Measurements from ENCODE around the gene PAM.

Gene PAM

GRCh38 chr5:102781786-102782185, 26.7 kb downstream of the PAM start:
- DNase-seq (ENCODE audit: low spot score) = no peak

GRCh38 chr5:102782217-102782872, 27.2 kb downstream of the PAM start:
- no peak for DNase-seq (ENCODE audit: low spot score)

- DNase-seq (ENCODE audit: low spot score) = no peak
These were observed 32.0 kb downstream of the PAM start for GRCh38 chr5:102787134-102787533.

DNA sequence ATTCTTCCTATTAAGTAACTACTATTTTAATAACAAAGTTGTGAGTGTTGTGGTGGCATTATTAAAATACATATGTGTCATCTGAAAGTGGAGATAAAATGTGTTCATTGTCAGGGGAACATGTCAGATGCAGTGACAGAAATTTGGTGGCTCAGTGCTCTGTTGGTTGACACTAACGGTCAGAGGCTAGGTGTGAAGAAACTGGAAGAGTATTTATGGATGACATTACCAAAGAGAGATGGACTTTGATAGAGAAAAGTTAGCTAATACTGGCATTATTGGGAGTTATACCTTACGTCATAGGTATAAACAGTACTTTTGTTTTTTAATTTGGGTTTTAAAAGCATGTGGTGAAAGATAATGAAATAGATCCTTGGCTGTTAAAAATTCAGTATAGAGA, 33.7 kb downstream of the PAM start:
- no peak for DNase-seq (ENCODE audit: low spot score)

GRCh38 chr5:102789469-102789868, 34.4 kb downstream of the PAM start:
- DNase-seq (ENCODE audit: low spot score) = no peak

DNA sequence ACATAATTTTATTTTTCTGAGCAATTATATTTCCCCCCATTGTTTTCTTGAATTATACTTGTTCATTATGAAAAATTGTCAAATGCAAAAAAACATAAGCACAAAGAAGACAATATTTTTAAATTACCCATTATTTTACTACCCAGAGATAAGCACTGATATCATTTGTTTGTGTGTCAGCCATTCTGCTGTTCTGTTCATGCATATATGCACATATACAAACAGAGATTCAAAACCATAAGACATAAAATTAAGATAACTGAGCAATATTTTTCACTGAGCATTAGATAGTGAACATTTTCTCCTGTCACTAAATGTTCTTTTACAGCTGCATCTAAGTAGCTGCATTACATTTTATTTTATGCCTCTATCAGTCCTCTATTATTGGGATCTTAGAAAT, 35.6 kb downstream of the PAM start:
- no peak for DNase-seq (ENCODE audit: low spot score)

GRCh38 chr5:102792705-102793104, 37.6 kb downstream of the PAM start:
- no peak for DNase-seq (ENCODE audit: low spot score)

DNA sequence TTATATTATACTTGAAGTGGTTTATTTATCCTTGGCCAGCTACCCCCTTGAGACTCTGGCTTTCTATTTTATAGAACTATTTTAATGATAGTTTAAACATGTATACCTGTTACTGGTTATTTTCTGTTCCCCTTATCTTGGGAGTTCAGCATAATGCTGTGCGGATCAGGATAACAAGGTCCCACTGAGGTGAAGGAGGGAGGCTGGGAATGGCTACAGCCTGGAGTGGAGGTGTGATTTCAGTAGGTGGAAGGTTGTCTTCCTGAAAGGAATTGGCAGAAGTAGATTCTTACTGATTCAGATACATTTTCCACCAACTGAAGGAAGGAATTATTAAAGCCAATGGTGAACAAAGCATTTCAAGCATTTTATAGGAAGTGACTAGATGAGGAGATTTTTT, 38.9 kb downstream of the PAM start:
- no peak for DNase-seq (ENCODE audit: low spot score)

DNA sequence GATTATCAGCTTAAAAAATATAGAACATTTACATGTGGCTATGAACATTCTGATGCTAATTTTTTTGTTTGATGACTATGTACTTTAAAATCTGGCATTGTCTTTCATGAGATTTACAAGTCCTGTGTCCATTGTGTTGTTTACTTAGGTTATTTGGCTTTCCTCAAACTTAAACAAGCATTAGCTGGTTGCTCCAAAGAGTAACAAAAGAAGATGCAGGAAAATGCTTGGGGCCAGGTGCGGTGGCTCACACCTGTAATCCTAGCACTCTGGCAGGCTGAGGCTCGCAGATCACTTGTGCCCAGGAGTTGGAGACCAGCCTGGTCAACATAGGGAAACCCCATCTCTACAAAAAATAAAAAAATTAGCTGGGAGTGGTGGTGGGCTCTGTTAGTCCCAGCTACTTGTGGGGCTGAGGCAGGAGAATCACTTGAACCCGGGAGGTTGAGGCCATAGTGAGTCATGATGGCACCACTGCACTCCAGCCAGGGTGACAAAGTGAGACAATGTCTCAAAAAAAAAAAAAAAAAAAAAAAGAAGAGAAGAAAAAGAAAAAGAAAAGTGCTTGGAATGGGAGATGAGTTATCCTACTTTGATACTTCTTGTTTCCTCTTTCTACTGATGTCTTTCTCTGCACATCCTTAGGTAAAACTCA, 39.7 kb downstream of the PAM start:
- no peak for DNase-seq (ENCODE audit: low spot score)

DNA sequence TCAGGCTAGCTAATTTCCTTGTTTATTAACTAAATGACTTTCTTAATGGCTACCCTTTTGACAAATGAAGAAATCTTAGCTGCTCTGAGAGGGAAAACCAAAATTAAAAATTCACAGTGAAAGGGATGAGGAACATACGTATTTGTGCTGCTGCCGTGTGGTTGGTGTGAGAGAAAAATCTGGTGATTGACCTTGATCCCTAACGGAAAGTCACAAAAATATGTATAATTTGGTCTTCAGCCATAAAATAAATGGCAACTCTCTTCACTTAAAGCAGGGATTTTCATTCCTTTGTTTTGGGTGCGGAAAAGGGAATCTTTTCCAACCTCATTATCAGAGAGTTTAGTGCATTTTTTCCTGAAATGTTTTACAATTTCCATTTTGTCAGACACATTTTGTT, 40.4 kb downstream of the PAM start:
- DNase-seq (ENCODE audit: low spot score) = no peak

DNA sequence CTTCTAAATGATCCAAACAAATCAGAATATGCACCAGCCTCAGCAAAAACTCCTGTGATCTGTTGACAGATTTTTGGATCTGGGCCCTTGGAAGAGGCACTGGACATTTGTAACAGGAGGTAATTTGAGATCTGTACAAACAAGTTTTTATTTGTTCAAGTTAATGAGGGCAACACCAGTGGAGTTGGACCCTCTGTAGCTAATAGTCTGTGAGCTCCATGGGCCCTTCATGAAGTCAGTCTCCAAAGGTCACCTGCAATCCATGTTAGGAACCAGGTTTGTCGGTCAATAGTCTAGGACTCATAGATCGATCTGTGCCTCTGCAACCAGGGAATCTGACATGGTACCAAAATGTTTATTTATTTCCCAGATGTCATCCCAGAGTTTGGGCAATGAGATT, 40.9 kb downstream of the PAM start:
- DNase-seq (ENCODE audit: low spot score) = no peak

GRCh38 chr5:102796498-102796897, 41.4 kb downstream of the PAM start:
- no peak for DNase-seq (ENCODE audit: low spot score)

GRCh38 chr5:102797322-102797884, 42.3 kb downstream of the PAM start:
- DNase-seq (ENCODE audit: low spot score) = no peak

DNA sequence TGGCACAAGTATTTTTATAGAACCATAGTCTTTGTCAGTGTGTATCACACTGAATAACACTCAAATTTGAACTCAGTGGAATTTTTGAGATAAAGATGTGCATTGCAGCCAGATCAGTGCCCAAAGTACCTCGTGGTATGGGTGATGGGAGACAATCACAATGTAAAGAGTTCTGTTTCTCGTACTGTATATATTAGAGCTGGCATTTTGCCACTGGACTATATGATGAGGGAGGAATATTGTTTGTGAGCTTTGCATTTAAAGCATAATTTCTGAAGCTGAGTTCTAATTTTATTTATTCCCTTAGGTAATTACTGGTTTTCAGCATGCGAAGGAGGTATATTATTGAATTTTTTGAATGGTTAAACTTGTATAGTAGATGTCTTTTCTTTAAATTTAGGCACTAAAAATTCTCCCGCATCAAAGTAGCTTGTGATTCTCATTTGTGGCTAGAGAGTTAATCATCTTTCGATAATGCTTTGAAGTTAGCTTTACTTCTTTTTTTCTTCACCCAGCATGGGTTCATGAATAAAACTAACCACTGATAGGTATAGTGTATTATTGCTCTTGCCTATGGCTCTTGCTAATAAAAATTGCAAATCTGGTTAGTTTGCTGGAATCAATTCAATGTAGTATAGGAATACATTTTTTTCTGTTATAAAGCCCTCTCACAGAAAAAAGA, 43.1 kb downstream of the PAM start:
- no peak for DNase-seq (ENCODE audit: low spot score)

DNA sequence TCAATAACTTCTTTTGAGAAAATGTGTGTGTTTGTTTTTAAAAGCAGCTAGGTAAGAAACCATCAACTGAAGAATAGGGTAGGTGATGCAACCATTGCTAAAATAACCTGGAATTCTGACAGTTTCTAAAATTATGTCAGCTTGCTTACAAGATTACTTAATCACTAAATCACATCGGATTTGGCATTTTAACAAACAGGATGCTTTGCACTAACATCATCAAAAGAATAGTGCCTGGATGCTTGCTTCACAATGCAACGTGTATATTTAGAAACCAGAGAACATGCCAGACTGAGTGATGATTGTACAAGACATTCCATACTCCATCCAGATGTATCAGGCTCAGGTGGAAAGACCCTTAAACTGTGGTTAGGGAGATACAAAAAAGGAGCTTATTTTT, 43.9 kb downstream of the PAM start:
- no peak for DNase-seq (ENCODE audit: low spot score)

DNA sequence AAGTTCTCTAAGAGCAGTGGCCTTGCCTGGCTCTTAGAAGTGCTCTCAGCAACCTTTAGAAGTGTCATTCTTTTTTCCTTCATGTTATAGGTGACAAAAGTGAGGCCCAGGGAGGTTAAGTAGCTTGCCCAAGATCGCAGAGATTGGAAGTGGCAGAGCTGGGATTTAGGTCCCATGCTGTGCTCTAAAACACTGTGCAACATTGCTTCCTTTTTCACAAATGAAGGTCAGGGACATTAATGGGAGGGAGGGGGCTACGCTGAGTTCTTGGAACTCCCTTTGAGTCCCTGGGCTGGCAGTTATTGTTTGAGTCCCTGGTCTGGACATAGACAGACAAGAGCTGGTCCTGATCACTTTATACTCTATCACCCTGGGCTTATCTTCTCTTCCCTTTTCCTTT, 45.3 kb downstream of the PAM start:
- DNase-seq (ENCODE audit: low spot score) = no peak

- no peak for DNase-seq (ENCODE audit: low spot score)
These were observed 46.3 kb downstream of the PAM start for GRCh38 chr5:102801371-102801770.

DNA sequence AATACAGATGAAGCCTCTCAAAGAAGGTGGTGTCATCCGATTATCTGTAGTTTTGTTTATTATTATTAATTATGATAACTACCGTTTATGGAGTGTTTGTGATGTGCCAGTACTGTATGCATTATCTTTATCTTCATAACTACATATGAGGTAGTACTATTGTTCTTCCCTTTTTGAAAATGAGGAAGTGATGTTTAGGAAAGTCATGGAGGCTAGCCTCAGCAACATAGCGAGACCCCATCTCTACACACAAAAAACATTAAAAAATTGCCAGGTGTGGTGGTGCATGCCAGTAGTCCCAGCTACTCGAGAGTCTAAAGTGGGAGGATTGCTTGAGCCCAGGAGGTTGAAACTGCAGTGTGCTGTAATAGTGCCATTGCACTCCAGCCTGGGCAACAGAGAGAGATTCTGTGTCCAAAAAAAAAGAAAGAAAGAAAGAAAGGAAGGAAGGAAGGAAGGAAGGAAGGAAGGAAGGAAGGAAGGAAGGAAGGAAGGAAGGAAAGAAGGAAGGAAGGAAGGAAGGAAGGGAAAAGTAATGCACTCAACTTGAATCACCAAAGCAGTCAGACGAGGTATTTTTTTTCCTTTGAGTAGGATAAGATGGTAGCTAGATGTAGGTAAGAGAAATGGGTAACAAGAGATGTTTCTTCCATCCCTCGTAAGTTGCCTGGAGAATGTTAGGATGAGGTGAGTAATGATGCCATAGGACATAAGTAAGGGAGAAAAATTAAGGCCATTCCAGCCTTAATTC, 47.8 kb downstream of the PAM start:
- DNase-seq (ENCODE audit: low spot score) = no peak

- DNase-seq (ENCODE audit: low spot score) = no peak
These were observed 52.9 kb downstream of the PAM start for GRCh38 chr5:102807878-102808502.

- DNase-seq (ENCODE audit: low spot score) = no peak
These were observed 53.9 kb downstream of the PAM start for GRCh38 chr5:102809033-102809432.

DNA sequence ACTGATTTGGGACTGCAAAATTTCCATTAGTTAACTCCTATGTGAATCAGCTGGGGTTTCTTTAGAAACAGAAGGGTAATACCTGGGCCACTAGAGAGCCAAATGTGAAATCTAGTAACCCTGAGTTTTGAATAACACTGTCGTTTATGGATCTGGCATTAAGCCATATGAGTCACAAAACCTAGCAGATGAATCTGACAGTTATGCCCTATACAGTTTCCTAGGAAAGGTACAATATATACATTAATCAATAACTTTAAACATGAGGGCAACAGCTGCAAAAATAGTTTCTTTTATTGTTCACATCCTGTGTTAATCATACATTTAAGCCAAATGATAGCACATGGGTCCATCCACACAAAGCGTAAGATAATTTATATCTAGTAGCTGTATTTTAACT, 56.9 kb downstream of the PAM start:
- no peak for DNase-seq (ENCODE audit: low spot score)

DNA sequence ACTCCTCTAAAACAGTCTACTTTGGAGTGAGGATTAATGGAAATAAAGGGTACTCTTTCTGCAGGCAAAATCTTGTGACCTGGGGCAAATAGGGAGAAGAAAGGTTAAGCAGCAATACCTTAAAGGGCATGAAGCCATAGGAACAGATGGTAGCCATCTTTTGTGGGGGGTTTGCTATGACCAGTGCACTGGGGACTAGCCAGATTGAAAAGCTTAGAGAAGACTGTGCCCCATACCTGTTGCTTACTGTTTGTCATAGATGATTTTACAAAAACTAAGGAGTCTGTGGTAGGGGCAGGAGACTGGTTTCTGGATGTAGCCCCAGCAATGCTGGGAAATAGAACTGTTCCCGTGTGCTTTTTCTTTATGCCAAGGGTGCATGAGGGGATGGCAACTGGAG, 58.6 kb downstream of the PAM start:
- DNase-seq (ENCODE audit: low spot score) = no peak

Measured in hematopoietic multipotent progenitor cell treated with erythropoietin and hydrocortisone succinate and interleukin-3 and kit ligand, for 15 days (in vitro differentiated cells).